NCI-H2029 (cell line): Measurements from ENCODE around the gene NAP1L1.
A peak's percentile ranks its signal among the peaks of the same experiment; 100 is the strongest.

Experiments used
- DNase-seq: peaks from one replicate; lab custom pipeline; 2025; lab: John Stamatoyannopoulos, UW

Gene NAP1L1

GRCh38 chr12:76020731-76021672, 63.5 kb downstream of the NAP1L1 start:
- peak; percentile 54 for DNase-seq

- DNase-seq, result no peak
Observed at GRCh38 chr12:76020281-76020680, 64.2 kb downstream of the NAP1L1 start.

- DNase-seq, result no peak
Observed at GRCh38 chr12:76018672-76019071, 65.8 kb downstream of the NAP1L1 start.

GRCh38 chr12:76018111-76018510, 66.4 kb downstream of the NAP1L1 start:
- no peak for DNase-seq

DNA sequence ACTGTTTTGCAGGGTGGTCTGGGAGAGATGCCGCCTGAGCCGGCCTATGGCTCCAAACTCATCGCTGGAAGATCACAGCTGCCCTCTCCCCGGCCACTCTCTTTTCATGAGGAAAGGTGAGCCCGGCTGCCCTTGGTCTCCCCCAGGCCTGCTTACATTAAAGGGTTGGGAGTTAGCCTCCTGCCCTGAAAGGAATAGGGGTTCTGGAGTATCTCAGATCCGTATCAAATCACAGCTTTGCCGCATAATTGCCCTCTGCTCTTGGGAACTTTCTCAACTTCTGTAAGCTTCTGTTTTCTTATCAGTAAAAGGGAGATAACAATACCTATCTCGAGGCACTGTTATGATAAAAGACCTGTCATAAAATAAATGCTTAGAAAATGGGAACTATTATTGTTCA, 70.5 kb downstream of the NAP1L1 start:
- no peak for DNase-seq

- DNase-seq, result no peak
Observed at GRCh38 chr12:76013603-76014002, 70.9 kb downstream of the NAP1L1 start.

- no peak for DNase-seq
Observed at GRCh38 chr12:76012644-76013043, 71.8 kb downstream of the NAP1L1 start.

GRCh38 chr12:76010732-76011458, 73.6 kb downstream of the NAP1L1 start:
- no peak for DNase-seq

DNA sequence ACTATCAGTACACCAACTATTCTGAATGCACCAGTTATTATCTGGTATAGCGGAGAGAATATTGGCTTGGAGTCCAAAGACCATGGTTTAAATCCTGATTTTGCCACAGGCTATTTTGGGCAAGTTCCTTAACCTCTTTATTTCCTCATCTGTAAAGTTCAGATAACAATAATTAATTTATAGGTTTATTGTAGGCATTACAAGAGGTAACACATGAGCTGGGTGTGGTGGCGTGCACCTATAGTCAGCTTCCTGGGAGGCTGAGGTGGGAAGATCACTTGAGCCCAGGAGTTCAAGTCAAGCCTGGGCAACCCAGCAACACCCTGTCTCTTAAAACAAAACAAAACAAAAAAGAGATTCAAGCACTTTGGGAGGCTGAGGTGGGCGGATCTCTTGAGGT, 76.1 kb downstream of the NAP1L1 start:
- DNase-seq, result no peak

- no peak for DNase-seq
Observed at GRCh38 chr12:76007640-76008039, 76.8 kb downstream of the NAP1L1 start.

GRCh38 chr12:76006028-76006925, 78.2 kb downstream of the NAP1L1 start:
- DNase-seq, result no peak

- DNase-seq, result no peak
Observed at GRCh38 chr12:76003355-76003638, 81.2 kb downstream of the NAP1L1 start.

- DNase-seq, result no peak
Observed at GRCh38 chr12:76002598-76003354, 81.7 kb downstream of the NAP1L1 start.

DNA sequence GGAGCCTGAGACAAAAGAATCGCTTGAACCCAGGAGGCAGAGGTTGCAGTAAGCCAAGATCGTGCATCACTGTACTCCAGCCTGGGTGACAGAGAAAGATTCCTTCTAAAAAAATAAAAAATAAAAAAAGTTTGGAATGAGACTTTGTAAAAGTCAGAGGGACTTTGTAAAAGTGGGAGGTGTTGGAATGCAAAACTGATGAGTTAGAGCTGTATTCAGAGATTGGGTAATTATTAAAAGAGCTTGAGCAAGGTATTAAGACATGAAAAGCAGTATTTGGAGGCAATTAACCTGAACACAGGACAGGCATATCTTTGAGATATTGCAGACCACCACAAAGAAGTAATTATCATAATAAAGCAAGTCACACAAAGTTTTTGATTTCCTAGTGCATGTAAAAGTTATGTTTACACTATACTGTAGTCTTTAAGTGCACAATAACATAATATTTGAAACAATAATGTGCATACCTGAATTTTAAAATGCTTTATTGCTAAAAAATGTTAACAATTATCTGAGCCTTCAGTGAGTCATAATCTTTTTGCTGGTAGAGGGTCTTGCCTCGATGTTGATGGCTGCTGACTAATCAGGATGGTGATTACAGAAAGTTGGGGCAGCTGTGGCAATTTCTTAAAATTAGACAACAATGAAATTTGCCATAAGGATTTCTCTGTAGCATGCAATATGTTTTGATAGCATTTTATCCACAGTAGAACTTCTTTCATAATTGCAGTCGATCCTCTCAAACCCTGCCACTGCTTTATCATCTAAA, 86.0 kb downstream of the NAP1L1 start:
- no peak for DNase-seq

DNA sequence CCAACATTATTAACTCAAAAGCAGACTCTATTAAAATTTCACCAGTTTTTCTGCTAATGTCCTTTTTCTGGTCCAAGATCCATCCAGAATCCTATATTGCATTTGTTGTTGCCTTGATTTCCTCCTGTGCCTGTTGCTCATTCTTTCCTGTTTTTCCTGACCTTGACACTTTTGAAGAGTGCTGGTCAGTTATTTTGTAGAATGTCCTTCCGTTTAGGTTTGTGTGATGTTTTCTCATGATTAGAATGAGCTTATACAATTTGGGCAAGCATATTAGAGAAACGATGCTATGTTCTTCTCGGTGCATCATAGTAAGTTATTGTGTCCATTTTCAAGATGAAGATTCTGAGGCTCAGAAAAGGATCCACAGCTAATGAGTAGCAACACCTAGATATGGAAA, 86.8 kb downstream of the NAP1L1 start:
- DNase-seq, result no peak

DNA sequence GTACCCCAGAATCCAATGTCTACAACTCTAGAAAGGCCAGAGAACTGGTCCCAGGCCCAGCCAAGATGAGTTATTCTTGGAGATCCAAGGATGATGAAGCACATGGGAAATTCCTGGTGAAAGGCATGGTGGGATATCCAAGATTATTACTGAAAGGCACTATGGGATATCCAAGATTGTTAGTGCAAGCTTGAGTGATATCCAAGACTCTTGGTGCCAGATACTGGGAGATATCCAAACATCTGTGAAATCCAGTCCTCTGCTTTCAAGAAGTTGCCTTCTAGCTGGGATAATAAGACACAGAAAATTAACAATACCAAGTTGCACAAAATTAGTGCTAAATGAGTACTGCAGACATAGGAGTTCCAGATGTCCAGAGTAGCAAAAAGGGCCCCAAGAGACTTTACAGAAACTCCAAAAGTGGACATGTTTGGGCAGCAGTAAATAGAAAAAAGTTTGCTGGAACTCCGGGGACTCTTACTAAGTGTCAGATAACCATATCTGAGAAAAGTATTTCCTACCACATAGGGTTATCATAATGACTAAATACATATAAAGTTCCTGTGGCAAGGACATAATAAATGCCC, 87.5 kb downstream of the NAP1L1 start:
- no peak for DNase-seq

GRCh38 chr12:75995691-75996090, 88.8 kb downstream of the NAP1L1 start:
- DNase-seq, result no peak

DNA sequence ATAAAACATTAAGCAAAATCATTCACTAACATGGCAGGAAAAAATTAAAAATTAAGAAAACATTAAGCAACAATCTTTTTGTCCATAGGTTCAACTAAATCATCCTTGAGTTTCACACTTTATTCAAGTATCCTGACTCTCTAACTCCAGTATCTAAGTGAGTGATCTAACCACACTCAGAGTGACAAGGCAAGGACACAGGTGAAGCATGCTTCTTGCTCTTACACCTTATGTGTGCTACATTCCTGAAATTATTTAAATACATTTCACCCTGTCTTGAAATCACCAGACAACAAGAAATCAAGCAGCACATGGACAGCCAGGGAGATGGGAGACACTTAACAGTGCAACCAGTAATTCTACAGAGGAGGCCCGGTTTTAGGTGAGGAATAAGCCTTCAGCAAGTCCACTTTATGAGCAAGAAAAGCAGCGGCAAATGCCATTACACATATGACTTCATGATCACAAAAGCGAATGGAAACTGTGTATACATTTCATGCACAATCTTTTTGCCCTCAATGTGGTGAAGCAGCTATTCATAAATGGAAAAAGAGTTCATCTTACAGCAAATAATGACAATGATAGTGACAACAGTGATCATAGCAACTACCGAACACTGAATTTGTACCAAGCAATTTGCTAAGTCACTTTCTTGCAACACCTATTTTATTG, 90.3 kb downstream of the NAP1L1 start:
- DNase-seq, result no peak

DNA sequence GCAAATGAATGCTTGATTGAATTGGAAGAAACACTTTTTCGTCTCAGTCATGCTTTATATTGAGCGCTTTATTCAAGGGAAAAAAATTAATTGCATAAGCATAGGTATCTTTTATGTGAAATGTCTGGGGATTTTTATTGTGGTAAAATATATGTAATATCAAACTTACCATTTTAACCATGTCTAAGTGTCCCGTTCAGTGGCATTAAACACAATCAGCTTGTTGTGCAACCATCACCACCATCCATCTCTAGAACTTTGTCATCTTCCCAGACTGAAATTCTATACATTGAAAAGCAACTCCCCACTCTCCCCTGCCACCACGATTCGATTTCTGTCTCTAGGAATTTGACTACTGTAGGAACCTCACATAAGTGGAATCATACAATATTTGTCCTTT, 92.7 kb downstream of the NAP1L1 start:
- no peak for DNase-seq
